ENCODE results near the gene CLDN24. TPM values are rescaled to one million over a fixed set of nuclear protein-coding genes. Genes with fewer than 3 reads are reported as not detected.
A peak's percentile ranks its signal among the peaks of the same experiment; 100 is the strongest.

Gene CLDN24
- total RNA-seq, 1 donor from 2014 or later = not detected

GRCh38 chr4:183337833-183338232 is 15.6 kb upstream of the CLDN24 start:
- DNase-seq (ENCODE audit: low read depth) = no peak
- no peak for TF ChIP-seq CTCF (conservative IDR thresholded peaks at IDR 0.05; ENCODE audit: low read depth, low read length)
- no peak overlapping the region for H3K4me3 ChIP-seq (ENCODE audit: low read depth, low read length)

- H3K4me3 ChIP-seq (ENCODE audit: low read depth, low read length) = no peak overlapping the region
- DNase-seq (ENCODE audit: low read depth) = no peak
- TF ChIP-seq CTCF (conservative IDR thresholded peaks at IDR 0.05; ENCODE audit: low read depth, low read length) = no peak
These were observed 15.1 kb upstream of the CLDN24 start for GRCh38 chr4:183337349-183337748.

- H3K4me3 ChIP-seq (ENCODE audit: low read depth, low read length) = no peak overlapping the region
- no peak for DNase-seq (ENCODE audit: low read depth)
- TF ChIP-seq CTCF (conservative IDR thresholded peaks at IDR 0.05; ENCODE audit: low read depth, low read length) = no peak
These were observed 13.2 kb upstream of the CLDN24 start for GRCh38 chr4:183335369-183335940.

GRCh38 chr4:183333983-183334382 is 11.8 kb upstream of the CLDN24 start:
- TF ChIP-seq CTCF (conservative IDR thresholded peaks at IDR 0.05; ENCODE audit: low read depth, low read length) = no peak
- no peak for DNase-seq (ENCODE audit: low read depth)
- H3K4me3 ChIP-seq (ENCODE audit: low read depth, low read length) = no peak overlapping the region

GRCh38 chr4:183333202-183333601 is 11.0 kb upstream of the CLDN24 start:
- no peak overlapping the region for H3K4me3 ChIP-seq (ENCODE audit: low read depth, low read length)
- DNase-seq (ENCODE audit: low read depth) = no peak
- no peak for TF ChIP-seq CTCF (conservative IDR thresholded peaks at IDR 0.05; ENCODE audit: low read depth, low read length)

- H3K4me3 ChIP-seq (ENCODE audit: low read depth, low read length) = no peak overlapping the region
- no peak for TF ChIP-seq CTCF (conservative IDR thresholded peaks at IDR 0.05; ENCODE audit: low read depth, low read length)
- DNase-seq (ENCODE audit: low read depth) = no peak
These were observed 10.2 kb upstream of the CLDN24 start for GRCh38 chr4:183332447-183332846.

GRCh38 chr4:183330841-183331240 is 8.6 kb upstream of the CLDN24 start:
- peak; percentile 28 for TF ChIP-seq CTCF (conservative IDR thresholded peaks at IDR 0.05; ENCODE audit: low read depth, low read length)
- DNase-seq (ENCODE audit: low read depth) = no peak
- no peak overlapping the region for H3K4me3 ChIP-seq (ENCODE audit: low read depth, low read length)

Data from epithelial cell of proximal tubule (primary cell).